ENCODE data around the gene NPIPB6.

- TF ChIP-seq ZNF280D (tag by site-specific recombination; IDR thresholded peaks at IDR 0.05) = no peak
- no peak for TF ChIP-seq TCF7L2 (IDR thresholded peaks at IDR 0.05; ENCODE audit: borderline replicate concordance, low read depth, low read length)
- no peak for TF ChIP-seq PRDM4 (tag by site-specific recombination; IDR thresholded peaks at IDR 0.05)
- TF ChIP-seq CTCF (tag by site-specific recombination; IDR thresholded peaks at IDR 0.05) = no peak
- no peak for TF ChIP-seq ZBTB11 (tag by site-specific recombination; conservative IDR thresholded peaks at IDR 0.05; ENCODE audit: low read depth)
- no peak for TF ChIP-seq ZNF777 (tag by site-specific recombination; IDR thresholded peaks at IDR 0.05; ENCODE audit: borderline replicate concordance)
- TF ChIP-seq ZNF174 (tag by site-specific recombination; IDR thresholded peaks at IDR 0.05) = no peak
- TF ChIP-seq TRIM28 (IDR thresholded peaks at IDR 0.05; ENCODE audit: borderline replicate concordance, low read length) = no peak
- no peak for TF ChIP-seq BCL11A (tag by site-specific recombination; IDR thresholded peaks at IDR 0.05; ENCODE audit: low read depth)
- TF ChIP-seq ZBTB17 (tag by site-specific recombination; IDR thresholded peaks at IDR 0.05) = no peak
- no peak for TF ChIP-seq YY1 (tag by site-specific recombination; IDR thresholded peaks at IDR 0.05)
- no peak for TF ChIP-seq HOXA7 (CRISPR knock-in tag; IDR thresholded peaks at IDR 0.05; ENCODE audit: borderline replicate concordance)
- TF ChIP-seq ZNF785 (tag by site-specific recombination; IDR thresholded peaks at IDR 0.05) = no peak
- no peak for TF ChIP-seq ZNF391 (tag by site-specific recombination; IDR thresholded peaks at IDR 0.05; ENCODE audit: borderline replicate concordance, low read depth)
Observed at GRCh38 chr16:28304214-28304613, 59.1 kb downstream of the NPIPB6 start.

All from HEK293 (cell line).